ENCODE measurements around the gene DLGAP1.

The DLGAP1 gene

DNA sequence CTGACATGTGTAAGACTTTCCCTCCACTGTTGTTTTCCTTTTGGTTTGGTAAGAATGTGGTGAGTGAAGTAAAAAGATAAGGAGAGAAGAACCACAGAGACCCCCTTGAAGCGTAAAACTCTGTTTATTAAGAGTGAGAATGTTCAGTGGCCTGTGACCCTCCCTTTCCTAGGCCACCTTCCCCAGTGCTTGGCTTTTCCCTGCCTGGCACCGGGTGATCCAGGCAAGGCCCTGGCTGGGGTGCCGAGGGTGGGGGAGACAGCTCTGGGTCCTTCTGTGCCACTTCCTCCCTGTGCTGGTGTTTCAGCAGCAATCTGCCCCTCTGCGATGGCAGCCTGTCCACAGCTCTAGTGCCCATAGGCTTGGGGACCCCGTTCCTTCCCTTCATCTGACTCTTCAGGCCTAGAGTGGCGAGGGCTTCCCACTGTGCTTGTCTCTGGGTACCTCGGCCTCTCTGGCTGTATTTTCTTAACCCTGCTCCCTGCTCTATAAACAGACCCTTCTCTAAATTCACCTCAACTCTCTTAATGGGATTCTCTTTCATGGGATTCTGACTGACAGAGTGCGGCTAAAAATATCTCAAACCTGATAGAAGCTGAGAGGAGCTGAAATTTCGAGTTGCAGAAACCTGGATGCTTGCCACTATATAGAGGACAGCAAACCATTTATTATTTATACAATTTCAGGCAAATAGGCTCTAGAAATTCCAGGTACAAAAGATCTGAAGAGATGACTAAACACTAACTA is 461.0 kb downstream of the DLGAP1 start:
- no peak for DNase-seq (ENCODE audit: low spot score)

DNA sequence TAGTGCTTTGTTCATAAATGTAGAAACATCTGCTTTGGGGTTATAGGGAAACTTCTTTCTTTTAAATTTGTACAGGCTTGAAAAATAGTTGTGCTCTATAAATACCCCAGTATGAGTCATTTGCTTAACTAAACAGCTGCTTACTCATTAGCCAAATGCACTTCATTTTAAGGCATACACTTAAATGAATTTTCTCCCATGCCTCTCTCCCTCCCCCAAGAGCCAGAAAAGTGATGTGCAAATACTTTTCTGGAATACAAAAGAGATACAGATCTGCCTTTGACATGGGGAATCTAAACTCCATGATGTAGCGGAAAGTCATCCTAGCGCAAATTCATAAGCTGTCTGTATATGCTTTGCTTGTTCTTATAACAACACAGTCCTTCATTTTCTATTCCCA is 469.4 kb downstream of the DLGAP1 start:
- DNase-seq (ENCODE audit: low spot score) = no peak

DNA sequence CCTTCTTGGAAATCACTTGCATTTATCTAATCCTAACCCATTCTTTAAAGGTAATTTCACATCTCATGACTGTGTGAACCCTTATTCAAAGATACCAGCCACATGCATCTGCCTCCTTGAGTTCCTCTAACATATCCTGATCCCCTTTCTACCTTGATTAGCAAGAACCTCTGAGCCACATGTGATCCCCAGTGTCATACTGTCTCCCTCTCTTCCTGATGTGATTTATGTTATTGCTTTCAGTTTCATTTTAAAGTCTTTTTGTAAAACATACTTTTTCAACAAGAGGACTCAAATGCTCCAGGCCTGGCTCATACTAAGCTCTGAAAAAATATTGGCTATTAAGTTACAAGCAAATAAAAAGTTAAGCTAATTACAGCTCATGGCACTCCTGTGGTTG is 470.1 kb downstream of the DLGAP1 start:
- no peak for DNase-seq (ENCODE audit: low spot score)

DNA sequence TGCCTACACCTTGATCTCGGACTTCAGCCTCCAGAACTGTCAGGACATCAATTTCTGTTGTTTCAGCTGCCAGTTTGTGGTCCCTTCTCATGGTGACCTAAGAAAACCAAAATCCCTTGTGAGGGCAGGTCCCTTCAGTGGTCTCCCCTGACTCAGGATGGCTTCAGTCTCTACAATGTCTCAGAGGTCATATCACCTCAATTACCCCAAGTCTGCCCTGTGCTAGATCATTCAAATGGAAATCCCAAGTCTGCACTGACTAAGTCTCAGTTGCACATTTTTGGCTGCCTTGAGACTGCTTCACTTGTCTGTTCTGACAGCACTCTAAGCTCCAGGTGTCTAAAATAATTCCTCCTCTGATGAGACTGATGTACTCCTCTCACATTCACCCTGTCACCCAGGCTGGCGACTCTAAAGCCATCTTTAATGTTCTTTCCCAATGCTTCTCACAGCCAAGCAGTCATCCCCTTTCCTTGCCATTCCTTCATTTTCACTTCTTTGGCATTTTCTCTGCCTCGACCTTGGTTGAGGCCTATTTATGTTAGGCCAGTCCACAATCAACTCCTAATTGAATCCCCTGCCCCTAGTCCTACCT is 470.8 kb downstream of the DLGAP1 start:
- no peak for DNase-seq (ENCODE audit: low spot score)

GRCh38 chr18:3983351-3983969 is 471.6 kb downstream of the DLGAP1 start:
- DNase-seq (ENCODE audit: low spot score) = no peak

DNA sequence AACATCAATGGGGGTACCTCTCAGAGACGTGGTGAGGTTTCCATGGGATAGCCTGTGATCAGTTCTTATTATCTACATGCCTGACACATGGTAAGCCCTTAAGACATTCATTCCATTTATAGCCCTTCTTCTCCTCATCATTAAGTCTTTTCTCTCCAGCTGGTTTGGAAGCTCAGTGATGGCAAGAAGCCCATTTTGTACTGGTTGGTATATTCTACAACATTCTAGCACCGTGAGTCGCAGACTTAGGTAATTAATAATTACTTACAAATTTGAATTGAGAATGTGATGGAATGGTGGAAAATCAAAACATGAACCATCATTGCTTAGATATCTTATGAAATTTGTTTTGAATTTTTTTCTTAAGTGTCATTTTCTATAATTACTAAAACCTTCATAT is 472.6 kb downstream of the DLGAP1 start:
- no peak for DNase-seq (ENCODE audit: low spot score)

DNA sequence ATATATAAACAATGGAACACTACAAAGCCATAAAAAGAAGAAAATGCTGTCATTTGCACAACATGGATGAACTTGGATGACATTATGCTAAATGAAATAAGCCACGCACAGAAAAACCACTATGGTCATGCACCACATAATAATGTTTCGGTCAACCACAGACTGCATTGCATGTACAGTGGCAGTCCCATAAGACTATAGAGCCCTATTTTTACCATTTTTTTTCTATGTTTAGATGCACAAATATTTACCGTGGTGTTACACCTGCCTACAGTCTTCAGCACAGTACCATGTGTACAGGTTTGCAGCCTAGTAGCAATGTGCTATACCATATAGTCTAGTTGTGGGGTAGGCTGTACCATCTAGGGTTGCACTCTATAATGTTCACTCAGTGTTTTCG is 476.1 kb downstream of the DLGAP1 start:
- no peak for DNase-seq (ENCODE audit: low spot score)

DNA sequence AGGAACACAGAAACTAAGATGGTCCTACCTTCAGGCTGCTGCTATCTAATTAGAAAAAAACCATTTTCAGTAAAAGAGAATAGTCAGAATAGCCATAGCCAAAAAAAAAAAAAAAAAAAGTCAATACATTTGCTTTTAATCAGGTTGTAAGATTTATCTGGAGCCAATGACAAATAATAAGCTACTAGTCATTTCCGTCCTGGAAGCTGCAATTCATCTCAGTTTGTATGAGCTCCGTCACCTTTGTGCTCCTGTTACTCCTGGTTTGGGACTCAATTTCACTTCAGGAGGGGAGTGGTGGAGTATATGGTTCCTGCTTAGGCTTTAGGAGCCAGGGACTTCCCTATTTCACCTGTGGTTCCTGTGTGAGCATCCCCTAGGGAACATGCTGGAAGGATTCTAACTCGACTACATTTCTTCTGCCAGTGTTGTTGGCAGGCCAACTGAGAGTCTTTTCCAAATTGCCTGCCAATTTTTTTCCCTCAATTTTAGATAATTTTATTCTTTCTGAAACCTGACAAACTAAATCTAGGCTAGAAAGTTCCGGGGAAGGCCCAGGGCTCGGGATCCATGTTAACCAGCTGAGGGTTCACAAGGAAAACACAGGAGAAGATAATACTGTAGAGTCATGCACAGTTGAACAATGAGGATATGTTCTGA is 481.8 kb downstream of the DLGAP1 start:
- DNase-seq (ENCODE audit: low spot score) = no peak

- DNase-seq (ENCODE audit: low spot score) = no peak
Measured at GRCh38 chr18:3972291-3972930, 482.7 kb downstream of the DLGAP1 start.

- no peak for DNase-seq (ENCODE audit: low spot score)
Measured at GRCh38 chr18:3970929-3971328, 484.2 kb downstream of the DLGAP1 start.

DNA sequence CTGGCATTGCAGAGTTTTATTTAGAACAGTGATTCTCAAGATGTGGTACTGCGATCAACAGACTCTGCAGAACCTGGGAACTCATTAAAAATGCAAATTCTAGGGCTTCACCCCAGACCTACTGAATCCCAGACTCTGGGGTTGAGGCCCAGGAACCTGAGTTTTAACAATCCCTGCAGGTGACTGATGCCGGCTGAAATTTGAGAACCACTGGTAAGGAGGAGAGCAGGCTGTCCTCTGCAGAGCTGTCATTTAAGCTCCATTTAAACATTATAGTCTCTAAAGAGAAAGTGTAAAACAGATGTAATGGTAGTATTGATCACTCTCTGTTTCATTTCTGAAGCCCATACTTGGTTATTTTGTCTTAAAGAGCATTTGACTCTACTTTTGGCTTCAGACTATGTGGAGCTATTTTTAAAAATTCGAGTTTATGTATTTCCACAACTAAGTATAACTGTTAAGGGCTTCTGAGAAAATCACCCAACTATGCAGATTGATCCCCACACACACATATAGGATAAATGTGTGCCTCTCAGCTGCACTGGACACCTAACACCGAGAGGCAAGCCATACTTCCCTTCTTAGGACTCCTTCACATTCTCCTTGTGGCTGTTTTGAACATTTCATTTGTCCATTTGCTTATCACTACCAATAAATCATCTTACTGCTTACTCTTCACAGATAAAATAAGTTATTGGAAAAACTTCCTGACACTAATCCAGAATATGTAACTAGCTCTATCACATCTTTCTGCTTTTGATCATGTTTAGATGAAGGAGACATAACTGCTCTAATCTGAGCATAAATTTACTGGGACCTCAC is 487.5 kb downstream of the DLGAP1 start:
- no peak for DNase-seq (ENCODE audit: low spot score)

- DNase-seq (ENCODE audit: low spot score) = no peak
Measured at GRCh38 chr18:3966642-3967358, 488.3 kb downstream of the DLGAP1 start.

GRCh38 chr18:3966246-3966641 is 488.9 kb downstream of the DLGAP1 start:
- DNase-seq (ENCODE audit: low spot score) = no peak

- DNase-seq (ENCODE audit: low spot score) = no peak
Measured at GRCh38 chr18:3960977-3961376, 494.1 kb downstream of the DLGAP1 start.

GRCh38 chr18:3960142-3960541 is 495.0 kb downstream of the DLGAP1 start:
- no peak for DNase-seq (ENCODE audit: low spot score)

DNA sequence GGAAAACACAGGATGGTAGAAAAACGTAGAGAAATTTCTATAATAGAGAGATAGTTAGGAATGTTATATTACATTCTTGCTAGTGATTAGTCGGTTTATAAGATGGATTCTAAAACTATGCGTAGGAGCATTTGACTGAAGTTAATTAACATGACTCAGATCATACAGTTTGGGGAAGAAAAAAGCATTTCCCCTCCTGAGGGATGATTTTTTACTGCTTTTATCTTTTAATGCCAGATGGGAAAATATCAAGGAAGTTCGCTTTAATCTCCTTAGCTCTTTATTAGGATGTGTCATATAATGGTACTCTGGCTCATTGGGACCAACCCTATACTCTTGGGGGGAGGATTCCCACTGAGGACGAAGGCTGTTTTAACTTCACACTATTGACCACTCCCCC is 503.1 kb downstream of the DLGAP1 start:
- no peak for DNase-seq (ENCODE audit: low spot score)

- no peak for DNase-seq (ENCODE audit: low spot score)
Measured at GRCh38 chr18:3950668-3951404, 504.3 kb downstream of the DLGAP1 start.

DNA sequence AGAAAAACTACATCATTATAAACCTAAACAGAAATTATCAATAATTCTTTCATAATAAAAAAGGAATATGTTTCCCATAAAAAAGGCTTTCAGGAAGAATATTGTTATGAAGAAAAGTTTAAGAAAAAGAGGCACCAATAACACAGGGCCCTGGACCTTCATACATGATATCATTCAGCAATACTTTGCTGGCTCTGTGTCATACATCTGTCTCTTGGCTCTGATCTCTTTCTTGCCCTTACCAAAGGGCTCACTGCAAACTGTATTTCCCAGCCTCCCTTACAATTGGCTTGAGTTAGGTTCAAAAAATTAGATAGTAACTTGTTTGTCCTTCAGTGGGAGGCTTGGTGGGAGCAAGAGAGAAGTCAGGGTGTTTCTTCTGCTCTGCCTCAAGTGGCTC is 506.1 kb downstream of the DLGAP1 start:
- no peak for DNase-seq (ENCODE audit: low spot score)

- DNase-seq (ENCODE audit: low spot score) = no peak
Measured at GRCh38 chr18:3947383-3947782, 507.7 kb downstream of the DLGAP1 start.

- DNase-seq (ENCODE audit: low spot score) = no peak
Measured at GRCh38 chr18:3935305-3935704, 519.8 kb downstream of the DLGAP1 start.

All from globus pallidus (tissue), 1 donor.